Measurements from ENCODE around the gene CPEB3.

- TF ChIP-seq CTCF (IDR thresholded peaks at IDR 0.05) (no peak), POLR2A (IDR thresholded peaks at IDR 0.05) (no peak)
Observed at GRCh38 chr10:92180399-92180798, 110.5 kb downstream of the CPEB3 start.

All from body of pancreas (tissue), 4 donors.